GM18520 (cell line): ENCODE measurements around the gene ETNK2.

Experiments
- ATAC-seq: cut with Tn5 transposase; IDR thresholded peaks from one replicate; pipeline ENCODE4 v1.9.1; 2021; ENCODE audit not compliant: unreplicated experiment

Gene ETNK2, protein sequence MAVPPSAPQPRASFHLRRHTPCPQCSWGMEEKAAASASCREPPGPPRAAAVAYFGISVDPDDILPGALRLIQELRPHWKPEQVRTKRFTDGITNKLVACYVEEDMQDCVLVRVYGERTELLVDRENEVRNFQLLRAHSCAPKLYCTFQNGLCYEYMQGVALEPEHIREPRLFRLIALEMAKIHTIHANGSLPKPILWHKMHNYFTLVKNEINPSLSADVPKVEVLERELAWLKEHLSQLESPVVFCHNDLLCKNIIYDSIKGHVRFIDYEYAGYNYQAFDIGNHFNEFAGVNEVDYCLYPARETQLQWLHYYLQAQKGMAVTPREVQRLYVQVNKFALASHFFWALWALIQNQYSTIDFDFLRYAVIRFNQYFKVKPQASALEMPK

DNA sequence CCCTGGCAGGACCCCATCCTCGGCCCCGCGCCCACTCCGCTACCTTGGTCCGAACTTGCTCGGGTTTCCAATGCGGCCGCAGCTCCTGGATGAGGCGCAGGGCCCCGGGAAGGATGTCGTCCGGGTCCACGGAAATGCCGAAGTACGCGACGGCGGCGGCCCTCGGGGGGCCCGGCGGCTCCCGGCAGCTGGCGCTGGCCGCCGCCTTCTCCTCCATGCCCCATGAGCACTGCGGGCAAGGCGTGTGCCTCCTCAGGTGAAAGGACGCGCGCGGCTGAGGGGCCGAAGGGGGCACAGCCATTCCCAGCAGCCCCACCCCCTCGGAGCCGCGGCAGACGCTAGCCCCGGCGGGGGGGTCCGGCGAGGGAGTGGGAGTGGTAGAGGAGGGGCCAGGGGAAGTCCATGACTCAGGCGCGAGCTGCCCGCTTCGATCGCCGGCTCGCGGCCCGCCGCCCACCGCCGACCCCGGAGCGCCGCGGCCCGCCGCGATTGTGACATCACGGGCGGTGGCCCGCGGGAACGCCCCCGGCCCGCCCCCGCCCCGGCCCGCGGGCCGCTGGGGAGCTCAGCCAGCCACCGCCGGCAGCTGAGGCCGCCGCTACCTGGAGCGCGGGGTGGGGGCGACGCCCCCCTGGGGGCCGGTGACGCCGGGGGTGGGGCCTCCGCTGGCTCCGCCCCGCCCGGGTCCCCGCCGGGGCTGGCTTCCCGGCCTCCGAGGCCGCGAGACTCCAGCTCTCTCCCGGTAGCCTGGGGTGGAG, at the start of gene ETNK2:
TSS of gene ETNK2 (minus strand) at position 493 of the 758 bp plus-strand sequence. CDS start at position 301, 192 bp downstream.
- ATAC-seq, result no peak

DNA sequence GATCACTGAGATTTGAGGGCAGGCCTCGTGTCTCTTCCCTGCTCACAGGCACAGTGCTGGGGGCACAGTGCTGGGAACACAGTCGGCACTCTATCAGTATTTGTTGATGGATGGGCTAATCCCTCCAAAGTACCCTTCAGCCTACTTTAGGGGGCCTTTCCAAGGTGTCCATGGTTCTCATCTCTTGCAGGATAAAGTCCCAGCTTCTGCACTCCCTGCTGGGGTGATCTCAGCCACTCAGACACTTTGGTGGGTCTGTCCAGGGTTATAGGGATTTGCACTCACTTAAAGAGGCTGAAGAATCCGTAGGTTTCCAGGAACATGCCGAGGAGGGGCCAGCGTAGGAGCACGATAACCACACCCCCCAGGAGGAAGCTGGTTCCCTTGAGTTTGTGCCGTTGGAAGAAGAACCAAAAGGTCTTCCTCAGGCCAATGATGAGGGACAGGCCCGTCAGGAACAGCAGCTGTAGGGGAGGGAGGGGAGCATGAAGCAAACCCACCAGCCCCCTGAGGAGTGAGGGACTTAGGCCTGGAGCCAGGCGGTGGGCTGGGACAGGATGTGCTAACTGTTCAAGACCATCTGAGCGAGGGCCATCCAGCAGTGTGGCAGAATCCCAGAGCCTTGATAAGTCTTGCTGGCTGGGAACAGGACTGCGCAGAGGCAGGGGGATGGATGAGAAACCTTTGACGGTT, 49.6 kb upstream of the ETNK2 start:
- no peak for ATAC-seq

DNA sequence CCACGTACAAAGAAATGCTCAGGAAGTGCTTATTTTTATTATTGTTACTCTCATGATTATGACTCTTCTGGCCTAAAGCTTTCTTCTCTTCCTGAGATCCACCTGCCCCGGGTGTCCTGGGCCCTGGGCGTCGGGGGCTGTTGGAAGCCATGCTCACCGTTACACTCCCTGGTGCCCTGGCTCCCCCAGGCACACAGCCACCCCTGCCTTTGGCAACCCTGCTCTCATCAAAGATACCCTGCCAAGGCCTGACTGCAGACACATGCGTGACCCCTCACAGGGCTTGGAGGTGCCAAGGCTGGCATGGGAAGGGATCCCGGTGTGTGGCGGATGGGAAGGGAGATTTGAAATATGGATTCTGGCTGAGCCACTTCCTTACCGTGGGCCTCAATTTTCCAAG, 47.7 kb upstream of the ETNK2 start:
- ATAC-seq, result no peak

DNA sequence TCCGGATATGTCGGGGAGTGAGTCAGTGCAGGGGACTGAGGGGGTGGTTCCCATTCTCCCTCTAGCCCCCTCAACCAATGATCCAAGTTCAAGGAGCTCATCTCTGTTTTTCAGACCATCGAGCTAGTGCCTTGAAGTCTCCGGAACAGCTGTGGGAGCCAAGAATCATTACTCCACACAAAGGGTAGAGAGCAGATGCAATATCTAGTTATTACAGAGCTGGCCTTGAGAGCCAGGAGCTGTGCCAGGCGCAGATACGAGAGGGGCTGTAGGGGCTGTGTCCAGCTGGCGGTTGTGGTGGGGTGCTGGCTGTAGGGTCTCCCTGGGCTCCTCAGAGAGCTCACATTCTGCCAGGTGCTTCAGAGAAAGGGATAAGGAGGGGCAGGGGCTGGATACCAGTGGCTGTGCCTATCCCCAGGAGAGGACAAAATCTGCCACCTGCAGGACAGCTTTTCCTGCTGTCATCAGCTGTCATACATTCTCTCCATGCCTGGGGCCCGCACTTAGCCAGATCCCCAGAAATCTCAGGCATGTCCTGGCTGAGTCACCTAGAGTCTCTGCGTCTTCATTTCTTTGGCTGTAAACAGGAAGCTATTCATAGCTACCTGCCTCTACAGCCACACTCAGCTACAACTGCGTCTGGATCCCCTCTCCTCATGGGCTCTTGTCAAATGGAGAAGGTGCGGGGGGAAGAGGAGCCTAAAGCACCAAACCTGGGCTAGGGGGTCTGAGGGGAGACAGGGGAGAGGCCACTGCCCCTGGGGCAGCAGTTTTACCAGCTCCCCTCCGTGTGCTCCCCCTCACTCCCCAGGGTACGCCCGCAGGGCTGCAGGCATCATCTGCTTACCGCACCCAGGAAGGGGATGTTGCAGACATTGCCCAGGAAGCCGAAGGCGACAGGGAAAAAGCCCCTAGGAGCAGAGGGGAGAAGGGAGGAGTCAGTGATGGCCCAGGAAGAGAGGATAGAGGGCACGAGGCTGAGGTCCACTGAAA, 46.8 kb upstream of the ETNK2 start:
- ATAC-seq, result no peak

DNA sequence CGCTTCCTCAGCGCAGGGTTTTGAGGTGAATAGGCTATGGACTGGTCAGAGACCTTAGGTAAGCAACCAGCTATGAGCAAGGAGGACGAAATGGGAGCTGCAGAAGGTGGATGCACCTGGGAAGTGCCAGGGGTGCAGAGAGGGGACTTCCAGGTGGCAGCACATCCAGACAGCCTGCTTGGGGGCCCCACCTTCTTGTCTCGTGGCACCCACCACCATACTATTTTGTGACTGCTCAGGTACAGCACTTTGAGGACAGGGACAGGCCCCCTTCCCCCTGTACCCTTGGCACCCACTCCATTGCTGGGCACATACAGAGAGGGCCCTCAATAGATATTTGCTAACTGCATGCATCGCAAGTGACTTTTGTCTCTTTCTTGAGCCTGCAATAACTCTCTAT, 45.2 kb upstream of the ETNK2 start:
- ATAC-seq, result no peak

DNA sequence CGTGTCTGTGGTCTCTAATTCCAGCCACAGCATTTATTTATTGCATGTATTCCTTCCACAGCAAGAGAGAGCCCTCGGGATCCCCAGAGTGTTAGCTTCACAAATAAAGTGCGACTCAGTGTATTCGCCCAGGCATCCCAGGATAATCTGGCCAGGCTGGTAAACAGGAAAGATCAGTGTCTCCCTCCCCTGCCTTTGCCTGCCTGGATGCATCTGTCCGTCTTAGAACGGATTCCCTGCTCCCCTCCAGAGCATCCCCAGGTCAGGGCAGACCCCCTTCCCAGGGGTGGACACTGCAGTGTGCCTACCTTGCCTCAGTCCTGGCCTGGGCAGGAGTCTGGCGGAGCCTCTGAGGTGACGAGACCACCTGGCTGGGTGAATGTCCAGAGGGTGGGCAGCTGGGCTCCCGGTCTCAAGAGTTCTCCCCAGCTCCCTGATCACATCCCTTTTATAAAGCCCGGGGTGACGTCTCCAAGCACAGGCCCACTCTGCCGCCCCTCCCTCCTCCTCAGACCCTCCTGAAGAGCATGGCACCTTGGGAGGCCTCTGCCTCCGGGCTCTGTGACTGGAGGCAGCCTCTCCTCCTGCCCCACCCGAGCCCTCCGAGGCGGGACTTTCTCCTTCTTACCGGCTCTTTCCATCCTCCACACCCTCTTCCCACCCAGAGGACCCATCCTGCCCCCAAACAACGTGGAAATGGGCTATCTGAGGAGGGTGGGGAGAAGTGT, 44.4 kb upstream of the ETNK2 start, which contains the start of gene KISS1:
TSS of gene KISS1 (minus strand) at position 424 of the 728 bp plus-strand sequence. CDS start 3,615 bp downstream, outside the sequence.
- no peak for ATAC-seq

DNA sequence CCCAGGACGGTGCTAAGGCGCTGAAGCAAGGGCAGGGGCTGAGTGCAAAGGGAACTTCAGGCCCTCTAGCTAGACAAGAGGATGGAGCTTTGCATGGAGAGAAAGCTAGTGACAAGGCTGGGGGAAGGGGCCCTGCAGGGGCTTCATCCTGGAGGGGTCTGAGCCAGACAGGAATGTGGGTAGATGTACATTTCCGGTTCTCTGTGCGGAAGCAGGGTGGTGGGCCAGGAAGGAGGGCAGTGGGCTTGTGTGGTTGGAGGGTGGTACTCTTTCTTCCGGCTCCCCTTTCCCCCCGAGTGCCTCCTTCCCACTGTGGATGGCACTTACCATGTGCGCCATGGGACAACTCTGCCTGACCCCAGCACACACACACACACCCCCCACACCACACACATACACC, 42.9 kb upstream of the ETNK2 start:
- no peak for ATAC-seq

DNA sequence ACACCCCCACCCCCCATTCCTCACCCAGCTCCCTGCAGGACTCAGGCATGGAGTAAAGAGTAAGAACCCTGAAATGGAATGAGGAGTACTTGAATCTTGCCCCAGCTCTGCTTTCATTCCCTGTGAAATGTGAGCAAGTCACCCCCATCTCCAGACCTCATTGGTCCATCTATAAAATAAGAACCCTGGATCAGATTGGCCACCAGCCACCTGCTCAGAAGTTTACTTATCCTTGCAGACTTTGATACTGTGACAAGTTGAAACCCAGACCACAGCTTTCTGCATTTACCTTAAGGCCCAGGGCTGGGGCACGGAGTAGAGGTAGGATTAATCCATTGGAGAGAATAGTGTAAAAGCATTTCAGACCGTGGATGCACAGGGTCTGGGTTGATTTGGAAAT, 42.2 kb upstream of the ETNK2 start:
- ATAC-seq, result no peak

DNA sequence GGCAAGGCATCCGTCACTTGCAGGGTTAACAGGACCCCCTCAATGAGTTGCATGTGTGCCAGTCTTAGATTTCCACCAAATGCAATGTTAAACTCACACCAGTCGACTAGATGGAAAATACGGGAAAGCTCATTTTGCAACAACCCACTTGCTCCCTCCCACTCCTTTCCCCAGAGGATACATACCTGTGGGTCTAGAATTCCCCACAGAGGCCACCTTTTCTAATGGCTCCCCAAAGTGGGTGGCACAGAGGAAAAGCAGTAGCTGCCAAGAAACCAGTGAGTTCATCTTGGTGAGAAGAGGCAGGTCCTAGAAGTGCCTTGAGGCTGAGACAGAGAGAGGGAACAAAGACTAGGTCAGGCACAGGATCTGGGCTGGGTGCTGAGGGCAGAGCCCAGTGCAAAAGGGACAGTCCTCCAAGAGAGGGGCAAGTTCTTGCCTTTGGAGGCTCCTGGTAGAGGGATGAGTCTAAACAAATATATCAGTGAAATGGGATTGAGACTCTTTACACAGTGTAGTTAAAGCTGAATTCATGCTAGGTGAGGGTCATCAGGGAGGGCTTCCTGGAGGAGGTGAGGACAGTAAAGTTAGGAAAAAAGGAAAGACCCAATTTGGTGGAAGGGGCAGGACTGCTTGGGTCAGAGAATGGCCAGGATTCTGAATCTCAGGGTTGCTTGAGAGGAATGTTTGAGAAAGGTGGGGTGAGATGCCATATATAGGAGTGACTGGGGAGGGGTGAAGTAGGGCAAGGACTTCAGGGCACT, 40.9 kb upstream of the ETNK2 start:
- no peak for ATAC-seq

DNA sequence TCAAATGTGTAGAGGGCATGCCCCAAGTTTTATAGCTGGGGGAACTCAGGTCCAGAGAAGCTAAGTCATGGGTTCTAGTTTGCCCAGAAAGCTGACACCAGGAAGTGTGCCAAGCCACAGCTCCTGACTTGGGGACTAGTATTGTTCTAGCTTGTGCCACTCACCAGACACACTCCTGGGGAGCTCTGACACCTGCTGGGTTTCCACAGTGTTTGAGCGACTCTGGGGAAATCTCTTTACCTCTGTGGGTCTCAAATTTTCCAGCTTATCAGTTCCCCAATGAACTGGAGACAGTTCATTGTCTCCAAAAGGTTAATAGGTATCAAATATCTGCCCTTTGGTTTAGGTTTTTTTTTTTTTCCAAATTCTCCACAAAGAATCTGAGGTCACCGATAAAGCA, 40.2 kb upstream of the ETNK2 start:
- ATAC-seq, result no peak

DNA sequence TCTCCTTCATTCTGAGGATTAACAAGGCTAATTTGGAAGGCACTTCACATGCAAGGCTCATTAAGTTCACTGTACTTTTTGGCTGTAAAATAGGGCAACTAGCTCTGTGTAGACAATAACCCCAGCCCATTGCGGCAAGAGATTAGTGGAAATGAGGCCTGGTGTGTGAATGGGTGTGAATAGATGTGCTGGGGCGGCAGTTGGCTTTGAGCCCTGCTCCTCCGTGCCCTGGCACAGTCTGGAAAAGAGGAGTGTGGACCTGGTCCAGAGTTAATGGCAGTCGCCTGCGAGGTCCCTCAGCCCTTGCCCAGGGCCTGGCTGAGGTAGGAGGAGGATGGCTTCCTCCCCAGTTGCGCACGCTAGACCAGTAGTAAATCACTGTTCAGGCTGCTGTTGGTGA, 39.6 kb upstream of the ETNK2 start:
- no peak for ATAC-seq

DNA sequence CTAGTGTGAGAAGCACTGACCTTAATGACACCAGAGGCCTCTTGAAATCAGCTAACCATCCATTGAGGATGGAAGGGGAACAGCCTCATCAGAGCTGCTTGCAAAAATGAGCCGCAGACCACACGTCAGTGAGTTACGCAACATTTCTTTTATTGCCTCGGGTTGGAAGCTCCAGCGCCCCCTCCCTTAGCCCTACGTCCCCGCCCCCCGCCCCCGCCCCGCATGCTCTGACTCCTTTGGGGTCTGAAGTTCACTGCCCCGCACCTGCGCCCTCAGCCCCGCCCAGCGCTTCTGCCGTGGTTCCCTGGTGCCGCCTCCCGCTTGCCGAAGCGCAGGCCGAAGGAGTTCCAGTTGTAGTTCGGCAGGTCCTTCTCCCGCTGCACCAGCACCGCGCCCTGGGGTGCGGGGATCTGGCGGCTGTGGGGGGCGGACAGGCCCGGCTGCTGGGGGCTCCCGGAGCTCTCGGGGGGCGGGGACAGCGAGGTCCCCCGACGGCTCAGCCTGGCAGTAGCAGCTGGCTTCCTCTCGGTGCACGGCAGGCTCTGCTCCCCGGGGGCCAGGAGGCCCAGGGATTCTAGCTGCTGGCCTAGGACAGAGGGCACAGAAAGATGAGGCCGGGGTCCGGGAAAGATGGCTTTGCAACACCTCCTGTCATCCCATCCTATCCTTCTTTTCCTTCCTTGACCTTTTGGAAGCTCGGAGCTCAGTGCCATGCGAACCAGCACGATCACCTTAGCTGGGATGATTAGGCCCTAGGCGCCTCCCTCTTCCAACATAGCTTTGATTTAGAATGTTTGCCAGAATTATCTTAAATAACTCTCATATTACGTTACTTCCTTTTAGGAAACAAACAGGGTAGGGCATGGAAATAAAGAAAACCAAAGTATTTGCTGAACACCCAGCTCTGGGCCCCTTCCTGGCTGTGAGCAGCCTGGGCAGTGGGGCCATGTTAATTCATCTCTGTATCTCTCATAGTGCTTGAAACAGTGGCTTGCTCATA, 38.7 kb upstream of the ETNK2 start:
- no peak for ATAC-seq

DNA sequence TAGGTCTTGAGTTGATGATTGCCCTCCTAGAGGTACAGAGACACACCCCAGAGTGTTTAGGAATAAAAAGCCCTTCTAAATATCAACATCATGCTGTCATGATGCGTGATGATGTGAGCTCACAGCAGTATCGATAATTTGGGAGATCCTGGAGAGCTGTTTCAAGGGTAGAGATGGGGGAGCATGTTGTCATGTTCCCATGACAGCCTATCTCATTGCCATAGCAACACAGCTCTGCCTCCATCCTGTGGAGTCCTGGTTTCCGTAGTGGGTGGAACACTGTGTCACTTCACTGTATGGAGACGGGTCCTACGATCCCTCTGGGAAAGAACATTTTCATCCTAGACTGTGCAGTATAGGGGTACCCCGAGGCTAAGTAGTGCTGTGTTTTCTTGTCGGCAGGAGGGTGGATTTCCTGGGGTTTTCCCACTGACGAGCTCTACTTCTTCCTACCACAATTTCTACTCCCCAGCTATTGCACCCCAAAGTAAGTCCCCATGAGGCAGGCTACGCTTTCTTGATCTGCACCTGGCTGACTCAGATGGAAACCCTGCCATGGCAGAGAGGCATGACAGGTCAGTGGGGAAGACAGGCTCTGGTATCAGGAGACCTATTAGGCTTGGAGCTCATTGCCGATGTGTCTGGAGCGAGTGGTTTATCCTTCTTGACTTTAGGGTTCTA, 37.3 kb upstream of the ETNK2 start:
- ATAC-seq, result no peak

DNA sequence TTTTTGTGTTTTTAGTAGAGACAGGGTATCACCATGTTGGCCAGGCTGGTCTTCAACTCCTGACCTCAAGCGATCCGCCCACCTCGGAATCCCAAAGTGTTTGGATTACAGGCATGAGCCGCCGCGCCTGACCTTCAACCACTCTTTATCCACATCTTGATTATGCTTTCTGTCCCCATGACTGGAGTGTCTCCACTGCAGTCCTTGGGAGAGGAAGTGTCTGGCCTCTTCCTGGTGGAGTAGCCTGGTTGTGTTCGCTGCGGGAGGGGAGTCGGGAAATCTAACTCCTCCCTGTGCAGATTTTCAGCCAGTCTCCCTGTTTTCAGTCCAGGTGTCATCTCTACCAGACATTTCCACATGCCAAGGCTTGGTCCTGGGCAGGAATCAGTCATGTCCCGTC, 34.8 kb upstream of the ETNK2 start:
- ATAC-seq, result no peak

DNA sequence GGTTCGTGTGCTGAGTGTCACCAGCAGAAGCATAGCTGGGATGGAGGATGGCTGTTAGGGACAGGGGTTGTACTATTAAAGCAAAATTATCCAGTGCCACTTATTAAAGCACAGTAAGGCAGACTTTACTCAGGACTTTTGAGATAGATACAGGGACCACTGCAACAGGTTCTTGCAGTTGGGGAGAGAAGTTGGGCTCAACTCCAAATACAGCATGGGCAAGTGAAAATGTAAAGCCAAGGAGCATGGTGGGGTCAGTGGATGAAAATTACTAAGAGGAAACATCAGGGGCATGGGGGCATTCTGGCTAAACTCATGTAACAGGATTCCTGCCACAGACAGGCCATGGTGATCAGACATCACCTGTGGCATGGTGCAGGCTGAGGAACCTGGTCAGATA, 29.3 kb upstream of the ETNK2 start:
- no peak for ATAC-seq

DNA sequence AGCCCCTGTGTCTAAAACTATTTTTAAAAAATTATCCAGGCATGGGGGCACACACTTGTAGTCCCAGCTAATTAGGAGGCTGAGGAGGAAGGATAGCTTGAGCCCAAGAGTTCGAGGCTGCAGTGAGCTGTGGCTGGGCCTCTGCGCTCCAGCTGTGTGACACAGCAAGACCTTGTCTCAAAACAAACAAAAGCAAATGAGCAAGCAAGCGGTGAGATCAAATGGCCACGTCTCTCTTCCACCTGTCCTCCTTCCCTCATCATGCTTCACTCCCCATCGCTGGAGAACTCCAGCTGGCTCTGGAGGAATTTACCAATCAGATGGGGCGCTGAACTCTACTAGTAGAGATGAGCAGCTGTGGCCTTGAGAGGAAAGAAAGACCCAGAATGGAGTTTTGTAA, 28.3 kb upstream of the ETNK2 start:
- no peak for ATAC-seq
